SU-DHL-6 (cell line): Measurements from ENCODE around the gene KRT4.

Experiments
- EZH2phosphoT487 ChIP-seq: fragments of 200-600 bp; sonication (generic), shearing (Covaris generic); conservative IDR thresholded peaks from 2 replicates; pipeline ENCODE4 v1.6.1; 2018; ENCODE audit warnings: mild to moderate bottlenecking, antibody characterized with exemption, low read length, moderate library complexity, mixed read lengths
- TF ChIP-seq, protein P1 (sequence below): fragments of 200-600 bp; sonication (generic); IDR thresholded peaks from one replicate; pipeline ENCODE4 v1.5.1; 2017; ENCODE audit warnings: antibody characterized with exemption, mild to moderate bottlenecking, low read length, moderate library complexity; ENCODE audit not compliant: insufficient read depth, poor library complexity, severe bottlenecking

DNA sequence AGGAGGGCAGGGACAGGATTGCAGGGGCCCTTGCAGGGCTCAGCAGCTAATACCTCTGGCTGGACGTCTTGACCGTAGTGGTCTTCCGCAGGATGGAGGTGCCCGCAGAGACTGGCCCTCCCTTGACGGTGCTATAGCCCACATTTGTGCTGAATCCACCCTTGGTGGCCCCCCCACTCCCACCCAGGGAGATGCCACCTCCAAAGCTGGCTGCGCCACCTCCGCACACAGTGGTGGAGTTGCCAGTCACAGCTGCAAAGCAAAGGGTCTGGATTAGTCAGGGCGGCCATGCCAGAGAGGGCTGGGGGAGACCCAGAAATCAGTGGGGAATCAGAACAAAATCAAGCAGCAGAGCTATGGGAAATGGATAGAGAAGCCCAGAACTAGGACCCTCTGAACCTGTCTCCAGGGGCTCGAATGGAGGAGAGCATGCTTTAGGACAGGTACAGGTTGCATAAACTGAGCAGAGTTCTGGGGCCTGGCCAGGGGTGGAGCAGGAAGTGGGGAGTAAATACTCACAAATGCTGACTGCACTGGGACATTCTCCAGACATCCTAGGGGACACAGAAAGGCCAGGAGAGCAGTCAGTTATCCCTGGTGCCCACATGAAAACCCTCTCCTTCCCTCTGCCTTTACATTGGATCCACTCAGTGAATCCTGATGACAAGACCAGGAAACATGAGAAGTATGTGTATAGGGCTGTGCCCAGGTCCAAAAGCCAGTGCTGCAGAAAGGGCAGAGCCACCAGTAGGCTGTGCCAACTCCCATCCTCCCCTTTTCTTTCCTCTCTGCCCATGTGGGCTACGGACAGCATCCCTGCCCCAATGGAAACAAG lies 8.1 kb upstream of the KRT4 start:
- TF ChIP-seq, protein P1, sequence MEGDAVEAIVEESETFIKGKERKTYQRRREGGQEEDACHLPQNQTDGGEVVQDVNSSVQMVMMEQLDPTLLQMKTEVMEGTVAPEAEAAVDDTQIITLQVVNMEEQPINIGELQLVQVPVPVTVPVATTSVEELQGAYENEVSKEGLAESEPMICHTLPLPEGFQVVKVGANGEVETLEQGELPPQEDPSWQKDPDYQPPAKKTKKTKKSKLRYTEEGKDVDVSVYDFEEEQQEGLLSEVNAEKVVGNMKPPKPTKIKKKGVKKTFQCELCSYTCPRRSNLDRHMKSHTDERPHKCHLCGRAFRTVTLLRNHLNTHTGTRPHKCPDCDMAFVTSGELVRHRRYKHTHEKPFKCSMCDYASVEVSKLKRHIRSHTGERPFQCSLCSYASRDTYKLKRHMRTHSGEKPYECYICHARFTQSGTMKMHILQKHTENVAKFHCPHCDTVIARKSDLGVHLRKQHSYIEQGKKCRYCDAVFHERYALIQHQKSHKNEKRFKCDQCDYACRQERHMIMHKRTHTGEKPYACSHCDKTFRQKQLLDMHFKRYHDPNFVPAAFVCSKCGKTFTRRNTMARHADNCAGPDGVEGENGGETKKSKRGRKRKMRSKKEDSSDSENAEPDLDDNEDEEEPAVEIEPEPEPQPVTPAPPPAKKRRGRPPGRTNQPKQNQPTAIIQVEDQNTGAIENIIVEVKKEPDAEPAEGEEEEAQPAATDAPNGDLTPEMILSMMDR, result no peak
- no peak for TF ChIP-seq EZH2phosphoT487
